ENCODE measurements around the gene CHD2. TPM values are rescaled to one million over a fixed set of nuclear protein-coding genes. Genes with fewer than 3 reads are reported as not detected.
A peak's percentile ranks its signal among the peaks of the same experiment; 100 is the strongest.

Gene CHD2
- total RNA-seq, 1 donor from 2014 or later: 65.6 TPM

DNA sequence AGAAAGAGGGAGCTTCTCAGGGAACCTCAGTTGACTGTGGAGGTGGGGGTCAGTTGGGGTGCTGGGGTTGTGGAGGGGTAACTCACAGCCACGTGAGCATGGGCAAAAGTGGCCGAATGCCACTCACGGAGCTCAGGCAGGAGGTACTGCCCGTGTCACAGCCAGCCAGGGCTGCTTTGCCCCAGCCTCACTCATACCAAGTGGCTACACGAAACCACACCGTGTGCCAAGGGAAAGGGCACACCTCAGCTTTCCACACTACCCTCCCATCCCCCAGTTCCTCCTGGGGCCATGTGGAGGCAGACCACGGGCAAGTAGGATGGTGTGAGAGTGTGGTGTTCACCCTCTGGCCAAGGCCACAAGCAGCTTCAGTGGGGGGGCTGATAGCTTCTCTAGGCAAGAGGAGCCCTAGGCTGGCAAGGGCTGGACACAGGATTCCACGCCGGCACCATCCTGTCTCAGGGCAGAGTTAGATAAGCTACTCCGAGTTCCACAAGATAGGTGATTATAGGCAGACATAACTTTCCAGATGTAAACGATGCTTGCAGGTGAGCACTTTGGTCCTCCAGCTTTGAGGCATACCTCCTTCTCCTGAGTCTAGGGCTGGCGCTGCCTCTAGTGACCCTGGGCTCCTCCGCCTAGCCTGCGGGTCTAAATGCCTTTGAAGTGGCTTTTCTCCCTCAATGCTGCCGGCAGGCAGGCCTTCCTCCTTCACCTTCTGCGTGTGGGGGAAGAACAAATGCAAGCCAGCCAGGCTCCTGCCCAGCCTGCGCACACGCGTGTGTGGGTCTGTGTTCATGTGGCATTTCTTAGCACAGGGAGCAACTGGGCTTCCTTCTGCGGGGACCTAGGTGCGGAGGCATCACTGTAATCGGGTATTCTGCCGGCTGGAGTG is 163.9 kb downstream of the CHD2 start:
- DNase-seq (ENCODE audit: low read depth) (no peak), FAIRE-seq (peak; percentile 91)
- Histone ChIP-seq H3K27me3 (ENCODE audit: control insufficient read depth, insufficient read depth, low read length) (no peaks in the 10 kb centered on the region), H3K36me3 (ENCODE audit: control insufficient read depth, insufficient read depth, low read length) (no peaks in the 10 kb centered on the region), H3K4me3 (ENCODE audit: low read depth, low read length) (no peak overlapping the region)
- TF ChIP-seq CTCF (IDR thresholded peaks at IDR 0.05; ENCODE audit: insufficient read depth, low read length, severe bottlenecking): no peak

DNA sequence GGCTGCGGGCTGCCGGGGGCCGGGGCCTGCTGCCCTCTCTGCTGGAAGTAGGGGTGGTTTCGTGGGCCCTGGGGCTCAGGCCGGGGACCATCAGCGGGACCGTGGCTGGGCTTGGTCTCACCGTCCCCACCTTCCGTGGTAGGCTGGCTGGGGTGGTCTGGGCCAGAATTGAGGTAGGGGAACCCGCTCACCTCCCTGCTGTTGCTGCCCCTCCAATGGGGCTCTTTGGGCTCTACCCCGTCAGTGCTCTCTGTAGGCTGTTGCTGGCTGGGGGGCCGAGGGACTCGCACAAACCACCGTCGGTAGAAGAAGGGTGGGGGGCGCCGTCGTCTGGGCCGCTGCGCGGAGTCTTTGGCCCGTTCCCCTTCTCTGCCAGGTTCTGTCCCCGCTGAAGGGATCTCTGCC is 165.5 kb downstream of the CHD2 start:
- no peaks in the 10 kb centered on the region for H3K36me3 ChIP-seq (ENCODE audit: control insufficient read depth, insufficient read depth, low read length)
- DNase-seq (ENCODE audit: low read depth) (no peak), FAIRE-seq (no peak)
- no peak for TF ChIP-seq CTCF (IDR thresholded peaks at IDR 0.05; ENCODE audit: insufficient read depth, low read length, severe bottlenecking)
- peaks cover 2% of the 10 kb centered on the region for H3K27me3 ChIP-seq (ENCODE audit: control insufficient read depth, insufficient read depth, low read length)
- H3K4me3 ChIP-seq (ENCODE audit: low read depth, low read length): no peak overlapping the region

DNA sequence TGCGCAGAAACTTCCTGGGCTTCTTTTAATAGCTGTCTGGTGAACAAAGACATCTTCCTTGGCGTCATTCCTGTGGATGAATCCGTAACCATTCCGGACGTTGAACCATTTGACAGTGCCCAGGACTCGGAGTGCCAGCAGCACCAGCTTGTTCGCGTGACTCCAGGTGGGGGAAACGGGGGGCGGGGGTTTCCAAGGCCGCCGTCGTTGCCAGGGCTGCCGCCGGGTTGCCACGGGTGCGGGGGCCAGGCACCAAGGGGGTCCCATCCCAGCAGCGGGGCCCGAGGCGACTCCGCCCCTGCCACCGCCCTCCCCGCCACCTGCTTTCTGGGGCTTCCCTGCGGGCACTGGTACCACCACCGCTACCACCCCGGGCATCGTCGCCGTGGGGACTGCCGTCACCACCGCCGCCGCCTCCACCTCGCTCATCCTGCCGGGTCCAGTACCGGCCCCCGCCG is 166.1 kb downstream of the CHD2 start:
- FAIRE-seq: no peak
- peaks cover 4% of the 10 kb centered on the region for H3K27me3 ChIP-seq (ENCODE audit: control insufficient read depth, insufficient read depth, low read length)
- H3K36me3 ChIP-seq (ENCODE audit: control insufficient read depth, insufficient read depth, low read length): no peaks in the 10 kb centered on the region
- no peak for TF ChIP-seq CTCF (IDR thresholded peaks at IDR 0.05; ENCODE audit: insufficient read depth, low read length, severe bottlenecking)
- H3K4me3 ChIP-seq (ENCODE audit: low read depth, low read length): no peak overlapping the region
- DNase-seq (ENCODE audit: low read depth): no peak

GRCh38 chr15:93066834-93067648 is 166.9 kb downstream of the CHD2 start:
- FAIRE-seq (no peak), DNase-seq (ENCODE audit: low read depth) (no peak)
- peaks cover 6% of the 10 kb centered on the region for H3K27me3 ChIP-seq (ENCODE audit: control insufficient read depth, insufficient read depth, low read length)
- no peaks in the 10 kb centered on the region for H3K36me3 ChIP-seq (ENCODE audit: control insufficient read depth, insufficient read depth, low read length)
- no peak for TF ChIP-seq CTCF (IDR thresholded peaks at IDR 0.05; ENCODE audit: insufficient read depth, low read length, severe bottlenecking)
- no peak overlapping the region for H3K4me3 ChIP-seq (ENCODE audit: low read depth, low read length)

- Histone ChIP-seq H3K36me3 (ENCODE audit: control insufficient read depth, insufficient read depth, low read length) (no peaks in the 10 kb centered on the region), H3K4me3 (ENCODE audit: low read depth, low read length) (no peak overlapping the region), H3K27me3 (ENCODE audit: control insufficient read depth, insufficient read depth, low read length) (peaks cover 6% of the 10 kb centered on the region)
- TF ChIP-seq CTCF (IDR thresholded peaks at IDR 0.05; ENCODE audit: insufficient read depth, low read length, severe bottlenecking): no peak
- no peak for DNase-seq (ENCODE audit: low read depth)
- FAIRE-seq: no peak
These were observed 167.5 kb downstream of the CHD2 start for GRCh38 chr15:93067649-93068085.
